ENCODE measurements around the gene NR2F1. TPM values are rescaled to one million over a fixed set of nuclear protein-coding genes. Genes with fewer than 3 reads are reported as not detected.

Gene NR2F1
- total RNA-seq, 1 donor from 2014 or later = 2.1 TPM

GRCh38 chr5:93572101-93572607 is 10.9 kb upstream of the NR2F1 start:
- Mint-ChIP-seq H3K4me3 (ENCODE audit: unreplicated experiment) (peak overlapping the region; percentile 84), H3K4me1 (ENCODE audit: unreplicated experiment) (peaks cover 30% of the 10 kb centered on the region), H3K36me3 (ENCODE audit: low read depth, unreplicated experiment) (peaks cover 3% of the 10 kb centered on the region), H3K27ac (ENCODE audit: unreplicated experiment) (no peak overlapping the region), H3K27me3 (ENCODE audit: unreplicated experiment) (peaks cover 17% of the 10 kb centered on the region), H3K9me3 (ENCODE audit: unreplicated experiment) (no peaks in the 10 kb centered on the region)
- DNase-seq (ENCODE audit: low spot score) = no peak
- no peak for TF ChIP-seq CTCF (IDR thresholded peaks at IDR 0.05; ENCODE audit: unreplicated experiment)

GRCh38 chr5:93572608-93573353 is 10.2 kb upstream of the NR2F1 start:
- TF ChIP-seq CTCF (IDR thresholded peaks at IDR 0.05; ENCODE audit: unreplicated experiment) = no peak
- Mint-ChIP-seq H3K27ac (ENCODE audit: unreplicated experiment) (no peak overlapping the region), H3K9me3 (ENCODE audit: unreplicated experiment) (no peaks in the 10 kb centered on the region), H3K27me3 (ENCODE audit: unreplicated experiment) (peaks cover 21% of the 10 kb centered on the region), H3K36me3 (ENCODE audit: low read depth, unreplicated experiment) (peaks cover 3% of the 10 kb centered on the region), H3K4me3 (ENCODE audit: unreplicated experiment) (peak overlapping the region; percentile 79), H3K4me1 (ENCODE audit: unreplicated experiment) (peaks cover 30% of the 10 kb centered on the region)
- peak; percentile 56 for DNase-seq (ENCODE audit: low spot score)

- Mint-ChIP-seq H3K36me3 (ENCODE audit: low read depth, unreplicated experiment) (peaks cover 3% of the 10 kb centered on the region), H3K4me3 (ENCODE audit: unreplicated experiment) (peak overlapping the region; percentile 62), H3K27me3 (ENCODE audit: unreplicated experiment) (peaks cover 27% of the 10 kb centered on the region), H3K9me3 (ENCODE audit: unreplicated experiment) (no peaks in the 10 kb centered on the region), H3K4me1 (ENCODE audit: unreplicated experiment) (peaks cover 39% of the 10 kb centered on the region), H3K27ac (ENCODE audit: unreplicated experiment) (no peak overlapping the region)
- no peak for TF ChIP-seq CTCF (IDR thresholded peaks at IDR 0.05; ENCODE audit: unreplicated experiment)
- DNase-seq (ENCODE audit: low spot score) = no peak
These were observed 9.4 kb upstream of the NR2F1 start for GRCh38 chr5:93573354-93574351.

GRCh38 chr5:93574491-93575305 is 8.3 kb upstream of the NR2F1 start:
- peaks cover 27% of the 10 kb centered on the region for H3K27me3 Mint-ChIP-seq (ENCODE audit: unreplicated experiment)
- no peak for TF ChIP-seq CTCF (IDR thresholded peaks at IDR 0.05; ENCODE audit: unreplicated experiment)
- no peak overlapping the region for H3K4me3 Mint-ChIP-seq (ENCODE audit: unreplicated experiment)

More at GRCh38 chr5:93574491-93575305, 8.3 kb upstream of the NR2F1 start:
- DNase-seq (ENCODE audit: low spot score) = no peak
- Mint-ChIP-seq H3K9me3 (ENCODE audit: unreplicated experiment) (no peaks in the 10 kb centered on the region), H3K36me3 (ENCODE audit: low read depth, unreplicated experiment) (peaks cover 3% of the 10 kb centered on the region), H3K27ac (ENCODE audit: unreplicated experiment) (peak overlapping the region; percentile 57), H3K4me1 (ENCODE audit: unreplicated experiment) (peaks cover 41% of the 10 kb centered on the region)
